Fibroblast of skin of left quadriceps (primary cell): ENCODE measurements around the gene TMEM222.

Experiments
- DNase-seq, 2 experiments: peaks; one replicate each; pipeline ENCODE4 v3.0.0-alpha.2; 2013; ENCODE audit warnings: low read depth in 2 of 2

The TMEM222 gene

GRCh38 chr1:27359822-27360158 lies 37.8 kb downstream of the TMEM222 start:
- DNase-seq, result no peak

- DNase-seq, result no peak
These were observed 38.4 kb downstream of the TMEM222 start for GRCh38 chr1:27360159-27361043.

- no peak for DNase-seq
These were observed 39.1 kb downstream of the TMEM222 start for GRCh38 chr1:27361044-27361402.

- no peak for DNase-seq
These were observed 39.6 kb downstream of the TMEM222 start for GRCh38 chr1:27361553-27361952.

DNA sequence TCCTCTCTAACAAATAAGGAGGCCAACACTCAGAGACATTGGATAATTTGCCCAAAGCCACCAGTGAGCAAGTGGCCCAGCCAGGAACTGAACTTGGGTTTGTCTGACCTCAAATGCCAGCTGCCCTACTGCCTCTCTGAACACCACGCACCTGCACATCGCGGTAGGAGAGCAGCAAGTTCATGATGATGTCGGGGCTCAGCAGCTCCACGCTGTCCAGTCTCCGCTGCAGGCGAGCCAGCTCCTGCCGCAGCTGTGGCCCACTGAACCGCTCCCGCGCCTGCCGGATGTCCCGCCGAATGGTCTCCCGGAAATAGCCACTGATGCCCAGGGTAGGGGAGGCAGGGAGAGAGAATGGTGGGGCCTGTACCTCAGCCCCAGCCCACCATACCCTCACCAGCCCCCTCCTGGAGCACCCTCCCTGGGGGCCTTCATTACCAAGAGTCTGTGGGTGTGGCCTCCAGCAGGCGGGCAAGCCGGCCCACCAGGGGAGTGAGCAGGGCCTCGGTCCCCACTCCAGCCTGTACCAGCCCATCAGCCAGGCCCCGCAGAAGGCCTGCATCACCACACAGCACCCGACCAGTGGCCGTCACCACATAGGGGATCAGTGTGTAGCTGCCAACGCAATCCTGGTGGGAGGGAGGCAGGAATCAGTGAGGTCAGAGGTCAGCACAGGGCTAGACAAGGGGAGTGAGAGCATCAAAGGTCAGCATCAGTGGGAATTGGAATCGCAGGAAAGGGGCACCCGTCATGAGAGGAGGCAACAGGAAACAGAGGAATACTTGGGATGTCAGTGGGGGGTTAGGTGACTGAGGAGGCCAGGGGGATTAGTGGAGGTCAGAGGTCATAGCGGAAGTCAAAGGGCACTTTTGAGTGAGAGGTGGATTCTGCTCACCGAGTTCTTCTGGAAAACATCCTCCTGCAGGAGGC lies 42.1 kb downstream of the TMEM222 start:
- DNase-seq, result no peak

GRCh38 chr1:27364696-27365371 lies 42.9 kb downstream of the TMEM222 start:
- DNase-seq, result no peak

DNA sequence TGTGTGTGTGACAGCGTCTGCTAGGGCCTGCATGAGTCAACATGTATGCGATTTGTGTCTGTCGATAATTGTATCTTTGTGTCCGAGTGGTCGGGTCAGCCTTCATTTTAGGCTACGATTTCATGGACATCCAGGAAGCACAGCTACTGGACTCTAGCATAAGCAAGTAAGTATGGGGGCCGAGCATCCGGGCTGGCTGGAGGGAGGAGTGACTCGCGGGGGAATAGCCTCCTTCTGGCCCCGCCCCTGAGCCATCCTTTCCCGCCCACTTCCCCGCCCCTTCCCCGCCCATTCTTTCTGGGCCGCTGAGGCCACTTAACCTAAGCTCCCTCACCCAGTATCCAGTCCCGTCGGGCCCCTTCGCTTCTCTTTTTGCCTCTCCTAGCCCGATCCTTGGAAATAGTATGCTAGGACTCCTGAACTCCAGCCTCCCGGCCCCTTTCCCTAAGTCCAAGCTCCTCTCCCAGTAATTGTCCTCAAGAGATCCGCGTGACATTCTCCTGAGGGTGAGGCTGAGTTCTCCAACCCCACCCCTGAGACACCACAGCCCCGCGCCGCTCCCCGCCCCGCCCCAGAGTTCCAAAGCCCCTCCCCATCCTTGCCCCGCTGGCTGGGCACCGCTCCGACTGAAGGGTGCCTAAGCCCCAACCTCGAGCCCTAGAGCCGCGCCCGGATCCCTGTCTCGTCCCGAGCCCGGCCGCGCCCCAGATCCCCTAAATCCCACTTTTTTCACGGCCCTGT lies 43.6 kb downstream of the TMEM222 start:
- DNase-seq, result peak; percentile 71 to 73

- DNase-seq, result peak; percentile 36 to 43
These were observed 44.1 kb downstream of the TMEM222 start for GRCh38 chr1:27366113-27366410.

- peak; percentile 36 to 37 for DNase-seq
These were observed 44.6 kb downstream of the TMEM222 start, which contains the start of gene MAP3K6 for GRCh38 chr1:27366411-27367159. Gene MAP3K6 (minus strand): TSS chr1:27366961. CDS start chr1:27366597, 364 bp downstream.

GRCh38 chr1:27367160-27367650 lies 45.2 kb downstream of the TMEM222 start:
- DNase-seq, result no peak

DNA sequence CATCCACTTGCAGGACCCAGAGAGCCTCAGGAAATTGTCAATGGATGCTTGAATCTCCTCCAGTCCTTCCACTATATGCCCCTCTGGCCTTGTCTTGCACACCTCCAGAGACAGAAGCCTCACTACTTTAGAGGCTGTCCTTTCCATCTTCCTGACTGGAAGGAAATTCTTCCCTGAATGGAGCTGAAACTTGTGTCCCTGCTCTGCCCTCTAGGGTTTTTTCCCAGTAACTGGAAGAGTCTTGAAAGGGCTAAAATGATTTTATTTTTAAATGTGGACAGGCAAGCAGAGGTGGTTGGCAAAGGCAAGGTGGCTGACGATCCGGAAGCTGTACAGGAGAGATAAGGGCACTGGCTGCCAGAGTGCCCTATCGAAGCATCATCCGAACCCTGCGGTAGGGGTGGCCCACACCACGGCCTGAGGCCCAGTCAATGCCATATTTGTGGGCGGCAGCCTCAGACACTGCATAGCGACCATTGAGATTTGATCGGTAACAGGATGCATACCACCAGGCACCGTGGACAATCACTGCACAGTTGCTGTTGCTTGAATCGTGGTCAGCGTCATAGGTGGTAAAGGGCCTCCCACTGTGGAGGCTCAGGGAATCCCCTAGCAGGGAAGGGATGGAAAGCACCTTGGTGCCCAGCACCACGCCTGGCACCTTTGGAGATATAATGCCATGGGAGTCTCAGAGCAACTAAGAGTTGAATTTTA lies 47.1 kb downstream of the TMEM222 start:
- no peak for DNase-seq

DNA sequence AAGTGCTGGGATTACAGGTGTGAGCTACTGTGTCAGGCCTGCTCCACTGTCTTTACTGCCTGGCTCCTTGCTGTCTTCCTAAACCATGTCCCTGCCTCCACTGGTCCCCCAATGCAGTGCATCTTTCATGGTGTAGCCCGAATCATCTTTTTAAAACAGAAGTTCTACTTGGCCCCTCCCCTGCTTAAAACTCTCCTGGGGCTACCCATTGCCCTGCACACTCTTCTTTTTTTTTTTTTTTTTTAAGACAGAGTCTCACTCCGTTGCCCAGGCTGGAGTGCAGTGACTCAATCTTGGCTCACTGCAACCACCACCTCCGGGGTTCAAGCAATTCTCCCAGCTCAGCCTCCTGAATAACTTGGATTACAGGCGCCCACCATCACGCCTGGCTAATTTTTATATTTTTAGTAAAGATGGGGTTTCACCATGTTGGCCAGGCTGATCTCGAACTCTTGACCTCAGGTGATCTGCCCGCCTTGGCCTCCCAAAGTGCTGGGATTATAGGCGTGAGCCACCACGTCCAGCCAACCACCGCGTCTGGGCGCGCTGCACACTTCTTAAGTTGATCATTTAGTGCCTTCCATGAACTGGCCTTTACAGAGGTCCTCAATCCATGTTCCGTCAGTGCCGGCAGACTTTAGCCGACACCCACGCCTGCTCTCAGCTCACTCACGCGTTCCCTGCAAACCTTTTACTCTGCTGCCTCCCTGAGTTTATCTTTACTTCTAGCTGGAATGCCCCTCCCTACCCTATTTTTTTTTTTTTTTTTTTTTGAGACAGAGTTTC lies 50.3 kb downstream of the TMEM222 start:
- no peak for DNase-seq

- no peak for DNase-seq
These were observed 51.1 kb downstream of the TMEM222 start for GRCh38 chr1:27372808-27373690.

- DNase-seq, result no peak
These were observed 52.6 kb downstream of the TMEM222 start, which contains the start of gene FCN3 for GRCh38 chr1:27374362-27375086. Gene FCN3 (minus strand): TSS chr1:27374824. CDS start chr1:27374818, 6 bp downstream.

DNA sequence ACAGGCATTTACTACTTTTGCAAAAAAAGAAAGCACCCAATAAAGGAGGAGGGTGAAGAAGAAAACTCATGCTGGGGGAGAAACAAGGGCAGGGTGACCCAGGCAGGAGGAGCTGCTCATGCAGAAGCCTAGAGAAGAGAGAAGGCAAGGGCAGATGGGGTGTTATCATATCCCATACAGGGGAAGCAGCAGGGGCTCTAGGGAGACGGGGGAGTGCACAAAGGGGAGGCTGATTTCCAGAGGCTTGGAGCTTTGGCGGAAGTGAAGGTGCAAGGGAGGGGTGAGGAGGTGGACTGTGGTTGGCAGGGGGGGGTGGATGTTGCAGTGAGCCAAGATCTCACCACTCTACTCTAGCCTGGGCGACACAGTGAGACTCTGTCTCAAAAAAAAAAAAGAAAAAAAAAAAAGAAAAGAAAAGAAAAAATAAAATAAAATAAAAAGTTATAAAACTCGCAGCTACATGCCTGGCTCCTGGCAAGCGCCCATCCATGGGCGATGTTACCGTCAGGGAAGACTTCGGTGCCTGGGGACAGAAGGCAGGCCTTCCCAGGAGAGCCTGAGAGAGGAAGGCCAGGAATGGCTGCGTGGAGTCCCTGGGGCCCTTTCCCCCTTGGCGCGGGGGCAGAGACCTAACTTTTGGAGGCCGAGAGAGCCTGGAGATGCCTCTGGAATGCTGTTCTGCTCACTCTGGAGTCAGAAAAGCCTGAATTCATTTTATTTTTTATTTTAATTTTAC lies 56.0 kb downstream of the TMEM222 start:
- DNase-seq, result no peak

- DNase-seq, result no peak
These were observed 57.7 kb downstream of the TMEM222 start for GRCh38 chr1:27379564-27380122.
